Liver (tissue), 9 donors: ENCODE measurements around the gene DNAJC6. TPM values are rescaled to one million over a fixed set of nuclear protein-coding genes. Genes with fewer than 3 reads are reported as not detected.

Source experiments
- DNase-seq: peaks from one replicate; pipeline ENCODE4 v3.0.0-alpha.2; 2017; ENCODE audit warnings: low spot score
- H3K27ac ChIP-seq, 2 donors: one replicate each; pipeline ENCODE4 v1.7.0; 2013; ENCODE audit warnings: inconsistent platforms in 2 of 2, low read length in 2 of 2, control low read depth in 1 of 2, low read depth in 1 of 2, mild to moderate bottlenecking in 1 of 2
- H3K27me3 ChIP-seq, 4 donors: one replicate each; pipeline versions ENCODE4 v1.6.1 to v1.7.0; 2013; ENCODE audit warnings: low read length in 3 of 4, inconsistent platforms in 1 of 4, mild to moderate bottlenecking in 1 of 4, moderate library complexity in 1 of 4; ENCODE audit not compliant: control insufficient read depth in 4 of 4, insufficient read depth in 4 of 4
- H3K36me3 ChIP-seq, 4 donors: one replicate each; pipeline versions ENCODE4 v1.6.1 to v1.7.0; 2013; ENCODE audit warnings: low read length in 3 of 4, mild to moderate bottlenecking in 3 of 4, low read depth in 1 of 4, moderate library complexity in 1 of 4; ENCODE audit not compliant: control insufficient read depth in 4 of 4, insufficient read depth in 3 of 4
- H3K4me1 ChIP-seq, 4 donors: one replicate each; pipeline versions ENCODE4 v1.6.1 to v1.7.0; 2013; ENCODE audit warnings: low read length in 3 of 4, mild to moderate bottlenecking in 3 of 4, moderate library complexity in 1 of 4; ENCODE audit not compliant: control insufficient read depth in 4 of 4, insufficient read depth in 4 of 4
- H3K4me3 ChIP-seq, 3 donors: one replicate each; pipeline versions ENCODE4 v1.6.1 to v1.7.0; 2013; ENCODE audit warnings: low read length in 3 of 3, control low read depth in 1 of 3, low read depth in 1 of 3, mild to moderate bottlenecking in 1 of 3
- H3K9ac ChIP-seq, 2 donors: one replicate each; pipeline ENCODE4 v1.7.0; 2013; ENCODE audit warnings: low read length in 2 of 2, mild to moderate bottlenecking in 2 of 2, moderate library complexity in 2 of 2, control low read depth in 1 of 2, low read depth in 1 of 2
- H3K9me3 ChIP-seq, 4 donors: one replicate each; pipeline versions ENCODE4 v1.6.1 to v1.7.0; 2013; ENCODE audit warnings: low read length in 3 of 4; ENCODE audit not compliant: control insufficient read depth in 4 of 4
- ATF3 ChIP-seq: IDR thresholded peaks from 2 replicates; pipeline ENCODE4 v1.6.1; 2016; ENCODE audit warnings: antibody characterized with exemption
- FOXA1 ChIP-seq: IDR thresholded peaks from 2 replicates; pipeline ENCODE4 v1.6.1; 2016; ENCODE audit warnings: antibody characterized with exemption
- FOXA2 ChIP-seq: IDR thresholded peaks from 2 replicates; pipeline ENCODE4 v1.6.1; 2016; ENCODE audit warnings: antibody characterized with exemption
- GABPA ChIP-seq, 2 donors: IDR thresholded peaks in 1 of 2; conservative IDR thresholded peaks in 1 of 2; 2 replicates each; pipeline ENCODE4 v1.6.1; 2016; ENCODE audit warnings: antibody characterized with exemption in 2 of 2, mild to moderate bottlenecking in 1 of 2, moderate library complexity in 1 of 2
- HNF4A ChIP-seq, 2 donors: conservative IDR thresholded peaks; 2 replicates each; pipeline ENCODE4 v1.6.1; 2016; ENCODE audit warnings: antibody characterized with exemption in 2 of 2, mild to moderate bottlenecking in 2 of 2
- HNF4G ChIP-seq: IDR thresholded peaks from 2 replicates; pipeline ENCODE4 v1.6.1; 2016; ENCODE audit warnings: antibody characterized with exemption
- MAX ChIP-seq: IDR thresholded peaks from 2 replicates; pipeline ENCODE4 v1.6.1; 2016; ENCODE audit warnings: antibody characterized with exemption
- NR2F2 ChIP-seq: IDR thresholded peaks from 2 replicates; pipeline ENCODE4 v1.6.1; 2016; ENCODE audit warnings: antibody characterized with exemption
- RAD21 ChIP-seq, 2 donors: IDR thresholded peaks; 2 replicates each; pipeline ENCODE4 v1.6.1; 2016; ENCODE audit warnings: antibody characterized with exemption in 2 of 2, mild to moderate bottlenecking in 2 of 2
- REST ChIP-seq: IDR thresholded peaks from 2 replicates; pipeline ENCODE4 v1.6.1; 2016; ENCODE audit warnings: antibody characterized with exemption, mild to moderate bottlenecking
- SP1 ChIP-seq: IDR thresholded peaks from 2 replicates; pipeline ENCODE4 v1.6.1; 2018; ENCODE audit warnings: antibody characterized with exemption, mild to moderate bottlenecking
- TAF1 ChIP-seq: conservative IDR thresholded peaks from 2 replicates; pipeline ENCODE4 v1.6.1; 2016; ENCODE audit warnings: antibody characterized with exemption, mild to moderate bottlenecking
- YY1 ChIP-seq: IDR thresholded peaks from 2 replicates; pipeline ENCODE4 v1.6.1; 2016; ENCODE audit warnings: antibody characterized with exemption, mild to moderate bottlenecking
- WGBS: extraction: QIAGEN DNeasy Blood & Tissue Kit; methylation state at CpG from one replicate; pipeline ENCODE4 v1.1.7; 2013; 5-methylcytosine and 5-hydroxymethylcytosine counted together
- polyA plus RNA-seq, 2 donors: library from polyadenylated mRNA; stranded (reverse) in 1 of 2; unstranded in 1 of 2; fragments of 200-250 nt in 1 of 2; fragments of >200 nt in 1 of 2; fragmentation: Nextera tagmentation in 1 of 2; extraction: Ambion mirVana in 1 of 2; gene quantifications; one replicate each; pipeline versions ENCODE4 v1.2.1 to v1.2.3, GENCODE V29; 2013 to 2015
- total RNA-seq, 2 donors: library from RNA; depleted of rRNA; stranded (reverse); fragments of >200 nt; gene quantifications; one replicate each; pipeline ENCODE4 v1.2.3, GENCODE V29; 2014
- TF ChIP-seq, protein P1 (sequence below): fragments of 150-350 bp; IDR thresholded peaks from 2 replicates; pipeline ENCODE4 v1.5.1; 2017; ENCODE audit warnings: improper control_type of control experiment, low read depth, low read length; ENCODE audit not compliant: missing input control
- TF ChIP-seq, protein P2 (sequence below): IDR thresholded peaks from 2 replicates; pipeline ENCODE4 v1.6.1; 2016; ENCODE audit warnings: antibody characterized with exemption
- donor health status: healthy.
- donor health status: healthy.
- donor health status: healthy.
- donor health status: healthy.
- donor health status: healthy.

Gene DNAJC6
- total and polyA plus RNA-seq, 4 donors = 0.15 to 35.0 (median 0.30) TPM

GRCh38 chr1:65407877-65408276 lies 98.5 kb downstream of the DNAJC6 start:
- peak; percentile 13 to 65 for TF ChIP-seq HNF4A (conservative IDR thresholded peaks at IDR 0.05)
- TF ChIP-seq, protein P1, sequence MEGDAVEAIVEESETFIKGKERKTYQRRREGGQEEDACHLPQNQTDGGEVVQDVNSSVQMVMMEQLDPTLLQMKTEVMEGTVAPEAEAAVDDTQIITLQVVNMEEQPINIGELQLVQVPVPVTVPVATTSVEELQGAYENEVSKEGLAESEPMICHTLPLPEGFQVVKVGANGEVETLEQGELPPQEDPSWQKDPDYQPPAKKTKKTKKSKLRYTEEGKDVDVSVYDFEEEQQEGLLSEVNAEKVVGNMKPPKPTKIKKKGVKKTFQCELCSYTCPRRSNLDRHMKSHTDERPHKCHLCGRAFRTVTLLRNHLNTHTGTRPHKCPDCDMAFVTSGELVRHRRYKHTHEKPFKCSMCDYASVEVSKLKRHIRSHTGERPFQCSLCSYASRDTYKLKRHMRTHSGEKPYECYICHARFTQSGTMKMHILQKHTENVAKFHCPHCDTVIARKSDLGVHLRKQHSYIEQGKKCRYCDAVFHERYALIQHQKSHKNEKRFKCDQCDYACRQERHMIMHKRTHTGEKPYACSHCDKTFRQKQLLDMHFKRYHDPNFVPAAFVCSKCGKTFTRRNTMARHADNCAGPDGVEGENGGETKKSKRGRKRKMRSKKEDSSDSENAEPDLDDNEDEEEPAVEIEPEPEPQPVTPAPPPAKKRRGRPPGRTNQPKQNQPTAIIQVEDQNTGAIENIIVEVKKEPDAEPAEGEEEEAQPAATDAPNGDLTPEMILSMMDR = no peak
- Histone ChIP-seq H3K36me3 (no peaks in the 10 kb centered on the region), H3K4me1 (no peaks in the 10 kb centered on the region), H3K4me3 (no peak overlapping the region), H3K27ac (no peak overlapping the region), H3K27me3 (no peaks in the 10 kb centered on the region), H3K9me3 (no peaks in the 10 kb centered on the region), H3K9ac (no peak overlapping the region)
- WGBS = 67% methylated on average over 2 of the region's 2 CpGs
- no peak for DNase-seq

DNA sequence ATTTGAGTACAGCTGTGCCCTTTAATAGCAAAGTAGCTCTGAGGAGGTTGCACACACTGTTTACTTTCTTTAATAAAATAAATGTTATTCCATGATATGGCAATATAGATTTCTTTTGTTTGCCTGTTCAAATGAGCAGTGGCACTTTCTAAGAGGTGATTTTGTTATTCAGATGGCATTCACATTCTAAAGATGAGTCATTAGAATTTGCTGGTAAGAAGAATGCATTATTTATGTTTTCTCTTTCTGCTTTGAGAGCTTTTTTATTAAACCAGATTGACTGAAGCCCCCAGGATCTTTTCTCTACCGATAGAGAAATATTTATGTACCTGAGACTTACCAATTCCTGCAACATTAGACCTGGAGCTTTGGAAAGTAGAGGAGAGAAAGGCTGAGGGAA lies 100.0 kb downstream of the DNAJC6 start:
- Histone ChIP-seq H3K4me3 (no peak overlapping the region), H3K27ac (no peak overlapping the region), H3K36me3 (no peaks in the 10 kb centered on the region), H3K4me1 (no peaks in the 10 kb centered on the region), H3K9ac (no peak overlapping the region), H3K27me3 (no peaks in the 10 kb centered on the region), H3K9me3 (no peaks in the 10 kb centered on the region)
- no peak for DNase-seq
- WGBS = 60% methylated on average over 1 of the region's 1 CpG
- TF ChIP-seq ATF3 (no peak), FOXA1 (no peak), HNF4G (no peak), YY1 (no peak), FOXA2 (no peak), NR2F2 (no peak), GABPA (IDR thresholded peaks at IDR 0.05 in 1 of 2, conservative IDR thresholded peaks at IDR 0.05 in 1 of 2) (no peak), REST (no peak), SP1 (no peak), MAX (no peak), HNF4A (conservative IDR thresholded peaks at IDR 0.05) (no peak), RAD21 (IDR thresholded peaks at IDR 0.05) (no peak), TAF1 (no peak)
- TF ChIP-seq, protein P1 = no peak
- TF ChIP-seq, protein P2, sequence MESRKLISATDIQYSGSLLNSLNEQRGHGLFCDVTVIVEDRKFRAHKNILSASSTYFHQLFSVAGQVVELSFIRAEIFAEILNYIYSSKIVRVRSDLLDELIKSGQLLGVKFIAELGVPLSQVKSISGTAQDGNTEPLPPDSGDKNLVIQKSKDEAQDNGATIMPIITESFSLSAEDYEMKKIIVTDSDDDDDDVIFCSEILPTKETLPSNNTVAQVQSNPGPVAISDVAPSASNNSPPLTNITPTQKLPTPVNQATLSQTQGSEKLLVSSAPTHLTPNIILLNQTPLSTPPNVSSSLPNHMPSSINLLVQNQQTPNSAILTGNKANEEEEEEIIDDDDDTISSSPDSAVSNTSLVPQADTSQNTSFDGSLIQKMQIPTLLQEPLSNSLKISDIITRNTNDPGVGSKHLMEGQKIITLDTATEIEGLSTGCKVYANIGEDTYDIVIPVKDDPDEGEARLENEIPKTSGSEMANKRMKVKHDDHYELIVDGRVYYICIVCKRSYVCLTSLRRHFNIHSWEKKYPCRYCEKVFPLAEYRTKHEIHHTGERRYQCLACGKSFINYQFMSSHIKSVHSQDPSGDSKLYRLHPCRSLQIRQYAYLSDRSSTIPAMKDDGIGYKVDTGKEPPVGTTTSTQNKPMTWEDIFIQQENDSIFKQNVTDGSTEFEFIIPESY = no peak
